ENCODE results near the gene ANKRD40CL. TPM values are rescaled to one million over a fixed set of nuclear protein-coding genes. Genes with fewer than 3 reads are reported as not detected.
"Not testable (repeated sequence)": the region's sequence is repeated elsewhere in the genome, so short reads cannot be mapped to it uniquely, and the experiment has no call there.

The ANKRD40CL gene
- total RNA-seq = not detected

GRCh38 chr17:50767446-50767845 lies at the start of gene ANKRD40CL:
TSS of gene ANKRD40CL (minus strand) at chr17:50767518. CDS start at chr17:50766913, 605 bp downstream.
- no peak for ATAC-seq

GRCh38 chr17:50816271-50816670 lies 49.0 kb upstream of the ANKRD40CL start:
- ATAC-seq = no peak

GRCh38 chr17:50815400-50815799 lies 48.1 kb upstream of the ANKRD40CL start:
- no peak for ATAC-seq

- no peak for ATAC-seq
Measured at GRCh38 chr17:50813583-50813982, 46.3 kb upstream of the ANKRD40CL start.

GRCh38 chr17:50808888-50809287 lies 41.6 kb upstream of the ANKRD40CL start:
- ATAC-seq = no peak

GRCh38 chr17:50808413-50808812 lies 41.1 kb upstream of the ANKRD40CL start:
- no peak for ATAC-seq

GRCh38 chr17:50807675-50808074 lies 40.4 kb upstream of the ANKRD40CL start:
- ATAC-seq = no peak

- no peak for ATAC-seq
Measured at GRCh38 chr17:50807009-50807408, 39.7 kb upstream of the ANKRD40CL start.

- ATAC-seq = no peak
Measured at GRCh38 chr17:50806141-50806643, 38.9 kb upstream of the ANKRD40CL start.

- ATAC-seq = no peak
Measured at GRCh38 chr17:50805486-50805885, 38.2 kb upstream of the ANKRD40CL start.

- ATAC-seq = not testable (repeated sequence)
Measured at GRCh38 chr17:50804749-50805475, 37.6 kb upstream of the ANKRD40CL start.

GRCh38 chr17:50803676-50804075 lies 36.4 kb upstream of the ANKRD40CL start:
- ATAC-seq = no peak

- ATAC-seq = no peak
Measured at GRCh38 chr17:50802609-50803571, 35.6 kb upstream of the ANKRD40CL start.

GRCh38 chr17:50800196-50800700 lies 32.9 kb upstream of the ANKRD40CL start:
- no peak for ATAC-seq

- no peak for ATAC-seq
Measured at GRCh38 chr17:50799582-50799981, 32.3 kb upstream of the ANKRD40CL start.

GRCh38 chr17:50798424-50799288 lies 31.3 kb upstream of the ANKRD40CL start:
- ATAC-seq = peak; percentile 75

- ATAC-seq = no peak
Measured at GRCh38 chr17:50797135-50797810, 30.0 kb upstream of the ANKRD40CL start.

- ATAC-seq = no peak
Measured at GRCh38 chr17:50794361-50794760, 27.0 kb upstream of the ANKRD40CL start.

GRCh38 chr17:50793007-50793406 lies 25.7 kb upstream of the ANKRD40CL start:
- no peak for ATAC-seq

- no peak for ATAC-seq
Measured at GRCh38 chr17:50792132-50792531, 24.8 kb upstream of the ANKRD40CL start.

GRCh38 chr17:50790618-50791017 lies 23.3 kb upstream of the ANKRD40CL start:
- ATAC-seq = no peak

Data from esophagus mucosa (tissue), 1 donor.